Calu3 (cell line): Measurements from ENCODE around the gene CCDC85C. TPM values are rescaled to one million over a fixed set of nuclear protein-coding genes. Genes with fewer than 3 reads are reported as not detected.

ENCODE experiments used
- BruUV-seq: library from RNA; stranded (reverse); fragments of 400-500 nt; replicated peaks from 2 replicates; lab custom pipeline; 2021; lab: Mats Ljungman, UMichigan
- CTCF ChIA-PET: fragments of 300-600 bp; sonication (Branson Sonifier 250); formaldehyde crosslinking; loops from one replicate; lab custom pipeline; 2022; ENCODE audit warnings: antibody characterized with exemption; lab: Charles Lee
- DNase-seq: peaks from one replicate; pipeline ENCODE4 v3.0.0; 2022
- H3K27ac Mint-ChIP-seq: one replicate; pipeline ENCODE4 v1.8.0; 2022; ENCODE audit warnings: mixed read lengths; ENCODE audit not compliant: unreplicated experiment
- H3K27me3 Mint-ChIP-seq: one replicate; pipeline ENCODE4 v1.8.0; 2022; ENCODE audit warnings: mixed read lengths; ENCODE audit not compliant: unreplicated experiment
- H3K36me3 Mint-ChIP-seq: one replicate; pipeline ENCODE4 v1.8.0; 2022; ENCODE audit warnings: mild to moderate bottlenecking, moderate library complexity, mixed read lengths; ENCODE audit not compliant: insufficient read depth, unreplicated experiment
- H3K4me1 Mint-ChIP-seq: one replicate; pipeline ENCODE4 v1.8.0; 2022; ENCODE audit warnings: mild to moderate bottlenecking, low read depth, mixed read lengths; ENCODE audit not compliant: unreplicated experiment
- H3K4me3 Mint-ChIP-seq: one replicate; pipeline ENCODE4 v1.8.0; 2022; ENCODE audit warnings: mild to moderate bottlenecking, low read depth, moderate library complexity, mixed read lengths; ENCODE audit not compliant: unreplicated experiment
- H3K9me3 Mint-ChIP-seq: one replicate; pipeline ENCODE4 v1.8.0; 2022; ENCODE audit warnings: low read depth, mixed read lengths; ENCODE audit not compliant: unreplicated experiment
- intact Hi-C: fragments of 100-400 bp; cut with micrococcal nuclease; formaldehyde crosslinking; loops from one replicate; pipeline ENCODE4 v1.10.0; 2022; ENCODE audit not compliant: unreplicated experiment
- total RNA-seq: library from RNA; stranded (reverse); gene quantifications from 2 replicates; pipeline ENCODE4 v1.2.3, GENCODE V29; 2022
- TF ChIP-seq, protein P1 (sequence below): fragments of 200-600 bp; IDR thresholded peaks from one replicate; pipeline ENCODE4 v1.8.0; 2022; ENCODE audit warnings: antibody characterized with exemption; ENCODE audit not compliant: unreplicated experiment

CCDC85C gene
- total RNA-seq, 1 experiment from 2014 or later: 45.1 TPM

DNA sequence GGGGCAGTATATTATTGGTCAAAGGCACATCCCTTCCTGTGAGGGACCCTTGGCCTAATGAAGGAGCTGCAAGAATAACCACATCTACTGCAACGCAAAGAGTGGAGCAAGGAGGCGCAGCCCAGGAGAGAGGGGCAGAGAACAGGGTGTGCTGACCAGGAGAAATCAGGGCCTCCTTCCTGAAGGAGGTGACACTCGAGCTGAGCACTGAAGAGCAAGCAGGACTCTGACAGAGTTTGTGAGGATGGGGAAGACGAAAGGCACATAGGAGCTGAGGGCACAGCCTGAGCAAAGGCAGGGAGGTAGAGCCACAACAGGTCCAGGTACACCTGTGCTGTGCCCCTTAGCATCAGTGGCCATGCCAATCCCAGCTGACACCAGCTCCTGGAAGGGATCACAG lies 60.6 kb downstream of the CCDC85C start:
- Mint-ChIP-seq H3K27ac (no peak overlapping the region), H3K27me3 (no peaks in the 10 kb centered on the region), H3K9me3 (no peaks in the 10 kb centered on the region), H3K36me3 (peaks cover 5% of the 10 kb centered on the region), H3K4me1 (peaks cover 10% of the 10 kb centered on the region), H3K4me3 (no peak overlapping the region)
- TF ChIP-seq, protein P1, sequence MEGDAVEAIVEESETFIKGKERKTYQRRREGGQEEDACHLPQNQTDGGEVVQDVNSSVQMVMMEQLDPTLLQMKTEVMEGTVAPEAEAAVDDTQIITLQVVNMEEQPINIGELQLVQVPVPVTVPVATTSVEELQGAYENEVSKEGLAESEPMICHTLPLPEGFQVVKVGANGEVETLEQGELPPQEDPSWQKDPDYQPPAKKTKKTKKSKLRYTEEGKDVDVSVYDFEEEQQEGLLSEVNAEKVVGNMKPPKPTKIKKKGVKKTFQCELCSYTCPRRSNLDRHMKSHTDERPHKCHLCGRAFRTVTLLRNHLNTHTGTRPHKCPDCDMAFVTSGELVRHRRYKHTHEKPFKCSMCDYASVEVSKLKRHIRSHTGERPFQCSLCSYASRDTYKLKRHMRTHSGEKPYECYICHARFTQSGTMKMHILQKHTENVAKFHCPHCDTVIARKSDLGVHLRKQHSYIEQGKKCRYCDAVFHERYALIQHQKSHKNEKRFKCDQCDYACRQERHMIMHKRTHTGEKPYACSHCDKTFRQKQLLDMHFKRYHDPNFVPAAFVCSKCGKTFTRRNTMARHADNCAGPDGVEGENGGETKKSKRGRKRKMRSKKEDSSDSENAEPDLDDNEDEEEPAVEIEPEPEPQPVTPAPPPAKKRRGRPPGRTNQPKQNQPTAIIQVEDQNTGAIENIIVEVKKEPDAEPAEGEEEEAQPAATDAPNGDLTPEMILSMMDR: no peak
- no peak for DNase-seq
- CTCF ChIA-PET: interaction anchor here (0.9 kb wide), 1 partner anchor 27 kb away, joined by 3 read pairs; no protein-coding TSS in a partner anchor
- intact Hi-C loops: no loop called here
- BruUV-seq: no TSS peak

DNA sequence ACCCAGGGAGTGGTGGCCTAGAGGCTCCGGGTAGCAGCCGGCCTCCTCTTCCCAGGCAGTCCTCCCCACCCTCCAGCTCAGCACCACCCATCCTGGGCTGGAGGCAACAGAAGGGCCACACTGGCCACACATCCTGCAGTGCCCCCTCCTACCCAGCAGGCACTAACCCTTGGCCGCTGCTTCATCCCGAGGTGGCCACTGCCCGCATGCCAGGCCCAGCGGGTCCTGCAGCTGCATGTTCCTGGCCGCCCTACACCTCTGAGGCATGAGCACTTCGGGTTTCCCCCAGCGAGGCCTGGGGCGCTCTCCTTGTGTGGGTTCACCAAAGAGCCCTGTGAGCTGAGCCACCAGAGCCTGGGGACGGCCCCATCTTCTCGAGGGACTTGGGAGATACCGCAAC lies 61.4 kb downstream of the CCDC85C start:
- no peaks in the 10 kb centered on the region for H3K9me3 Mint-ChIP-seq
- no peak for DNase-seq
- no peaks in the 10 kb centered on the region for H3K27me3 Mint-ChIP-seq
- TF ChIP-seq, protein P1: no peak
- peaks cover 5% of the 10 kb centered on the region for H3K36me3 Mint-ChIP-seq
- no peak overlapping the region for H3K27ac Mint-ChIP-seq
- peaks cover 10% of the 10 kb centered on the region for H3K4me1 Mint-ChIP-seq
- intact Hi-C loops: no loop called here
- no TSS peak for BruUV-seq
- CTCF ChIA-PET: interaction anchor here (0.9 kb wide), 1 partner anchor 26 kb away, joined by 3 read pairs; no protein-coding TSS in a partner anchor
- no peak overlapping the region for H3K4me3 Mint-ChIP-seq

DNA sequence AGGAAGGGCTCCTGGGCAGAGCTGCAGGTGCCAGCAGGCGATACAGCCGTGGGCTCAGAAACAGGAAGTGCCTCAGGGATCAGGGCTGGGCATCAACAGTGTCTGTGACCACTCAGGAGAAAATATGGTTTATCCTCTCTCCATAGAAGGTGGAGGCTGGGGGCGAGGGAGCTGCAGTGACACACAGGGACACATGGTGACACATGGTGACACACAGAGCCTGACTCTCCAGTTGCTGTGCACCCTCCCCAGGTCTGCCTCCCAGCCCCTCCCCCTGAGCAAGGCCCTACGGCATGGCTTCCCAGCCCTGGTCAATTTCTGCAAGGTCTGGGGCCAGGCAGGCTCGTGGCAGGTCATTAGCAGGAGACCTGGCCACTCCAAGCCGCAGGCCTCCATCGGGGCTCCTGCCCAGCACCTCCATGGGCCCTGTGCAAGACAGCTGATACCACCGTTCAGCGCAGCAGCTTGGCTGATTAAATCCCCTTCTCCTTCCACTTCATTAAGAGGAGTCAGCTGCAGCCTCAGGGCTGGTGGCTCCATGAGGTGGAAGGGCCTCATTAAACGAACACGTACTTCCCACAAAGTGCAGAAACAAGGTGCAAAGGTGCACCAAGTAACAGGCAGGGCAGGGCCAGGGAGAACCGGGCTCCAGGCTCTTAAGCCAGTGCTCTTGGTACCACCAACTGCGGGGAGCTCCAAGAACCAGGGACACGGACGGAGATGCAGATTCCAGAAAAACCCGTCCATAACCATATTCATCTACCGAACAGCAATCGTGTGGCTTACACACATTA lies 62.1 kb downstream of the CCDC85C start:
- TF ChIP-seq, protein P1: no peak
- no TSS peak for BruUV-seq
- intact Hi-C loops: no loop called here
- Mint-ChIP-seq H3K4me3 (no peak overlapping the region), H3K4me1 (peaks cover 10% of the 10 kb centered on the region), H3K27ac (no peak overlapping the region), H3K9me3 (no peaks in the 10 kb centered on the region), H3K27me3 (no peaks in the 10 kb centered on the region), H3K36me3 (peaks cover 5% of the 10 kb centered on the region)
- CTCF ChIA-PET: no interaction called here
- no peak for DNase-seq

DNA sequence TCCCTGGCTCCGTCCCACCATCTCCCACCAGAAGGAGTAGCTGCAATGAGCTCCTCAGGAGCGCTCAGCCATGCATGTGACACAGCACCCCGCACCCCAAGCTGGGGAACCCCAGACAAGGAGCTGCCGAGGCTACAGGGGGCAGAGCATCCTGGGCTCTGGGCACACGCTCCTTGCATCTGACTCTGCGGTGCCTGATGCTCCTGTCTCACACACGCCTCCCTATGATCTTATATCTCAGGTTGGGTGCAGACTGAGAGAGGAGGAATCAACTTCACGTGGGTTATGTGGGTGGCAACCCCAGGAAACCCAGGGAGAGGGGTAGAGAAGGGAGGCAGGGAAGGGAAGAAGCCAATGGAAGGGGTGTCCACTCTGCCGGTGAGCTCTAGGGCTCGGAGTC lies 62.8 kb downstream of the CCDC85C start:
- CTCF ChIA-PET: no interaction called here

More for the DNA sequence above, 62.8 kb downstream of the CCDC85C start:
- Mint-ChIP-seq H3K27me3 (no peaks in the 10 kb centered on the region), H3K4me1 (peaks cover 10% of the 10 kb centered on the region), H3K9me3 (no peaks in the 10 kb centered on the region), H3K36me3 (peaks cover 5% of the 10 kb centered on the region), H3K4me3 (no peak overlapping the region), H3K27ac (no peak overlapping the region)
- BruUV-seq: no TSS peak
- intact Hi-C loops: no loop called here
- TF ChIP-seq, protein P1: no peak
- DNase-seq: no peak
